HG03439 (cell line): ENCODE data around the gene OR2W1.

ENCODE experiments used
- ATAC-seq: cut with Tn5 transposase; IDR thresholded peaks from one replicate; pipeline ENCODE4 v1.9.1; 2021; ENCODE audit warnings: mild to moderate bottlenecking, moderate library complexity; ENCODE audit not compliant: unreplicated experiment

Gene OR2W1

DNA sequence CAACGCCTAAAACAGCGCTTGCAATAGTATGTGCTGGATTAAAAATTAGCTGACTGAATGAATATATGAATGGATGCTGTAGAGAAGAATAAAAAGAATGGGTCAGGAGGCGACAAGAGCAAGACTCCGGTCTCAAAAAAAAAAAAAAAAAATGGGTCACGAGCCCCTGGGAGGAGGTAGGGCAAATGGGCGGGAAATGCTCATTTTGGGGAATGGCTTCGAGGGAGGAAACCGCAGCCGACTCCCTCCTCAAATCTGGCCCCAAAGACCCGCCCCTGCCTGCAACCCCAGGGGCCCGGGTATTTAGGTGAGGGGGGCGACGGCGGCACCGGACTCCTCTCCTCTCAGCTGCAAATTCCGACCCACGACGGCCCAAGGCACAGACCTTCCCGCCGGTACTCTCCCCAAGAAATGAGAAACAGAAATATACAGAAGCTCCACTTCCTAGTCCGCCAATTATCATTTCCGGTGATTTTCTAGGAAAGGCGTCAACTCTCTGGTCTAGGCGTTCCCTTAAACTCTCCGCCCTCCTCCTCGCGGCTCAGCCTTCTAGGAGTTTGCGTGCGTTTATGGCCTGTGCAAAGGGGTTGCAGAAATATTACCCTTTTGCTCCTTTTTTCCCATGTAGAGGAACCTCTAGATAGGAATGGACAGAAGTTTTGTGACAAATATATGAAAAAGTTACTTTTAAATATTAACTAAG, 39.6 kb downstream of the OR2W1 start, which contains the start of gene ZNF311:
ZNF311 (minus strand) TSS at position 133 of the 703 bp plus-strand sequence. CDS start 1,361 bp downstream, outside the sequence.
- no peak for ATAC-seq

DNA sequence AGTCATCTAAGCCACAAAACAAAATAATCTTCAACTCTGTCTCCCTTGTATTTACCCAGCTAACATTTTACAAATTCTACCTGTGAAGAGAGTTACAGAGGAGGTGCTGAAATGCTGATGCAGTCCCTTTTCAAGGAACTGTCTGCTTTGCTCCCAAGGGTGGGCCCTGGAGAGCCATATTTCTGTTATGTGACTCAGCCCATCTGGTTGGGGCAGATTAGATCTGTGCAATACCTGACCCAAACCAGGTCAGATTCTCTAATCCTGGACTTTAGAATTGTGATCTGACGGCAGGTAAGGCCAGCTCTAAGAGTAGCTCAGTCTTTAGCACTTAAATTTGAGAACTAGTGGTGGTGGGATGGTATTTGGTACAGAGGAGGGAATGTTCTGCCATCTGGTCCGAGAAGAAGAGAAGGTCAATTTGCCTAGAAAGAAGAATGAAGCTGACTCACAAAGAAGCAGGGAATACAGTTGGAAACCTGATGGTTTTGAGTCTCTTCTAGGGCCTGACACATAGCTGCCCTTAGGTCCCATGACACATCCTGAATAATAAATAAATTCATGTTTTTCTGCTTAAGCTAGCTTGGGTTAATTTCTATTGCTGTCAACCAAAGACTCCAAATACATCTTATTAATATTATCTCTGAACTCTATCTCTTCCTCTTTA, 48.0 kb downstream of the OR2W1 start:
- no peak for ATAC-seq

DNA sequence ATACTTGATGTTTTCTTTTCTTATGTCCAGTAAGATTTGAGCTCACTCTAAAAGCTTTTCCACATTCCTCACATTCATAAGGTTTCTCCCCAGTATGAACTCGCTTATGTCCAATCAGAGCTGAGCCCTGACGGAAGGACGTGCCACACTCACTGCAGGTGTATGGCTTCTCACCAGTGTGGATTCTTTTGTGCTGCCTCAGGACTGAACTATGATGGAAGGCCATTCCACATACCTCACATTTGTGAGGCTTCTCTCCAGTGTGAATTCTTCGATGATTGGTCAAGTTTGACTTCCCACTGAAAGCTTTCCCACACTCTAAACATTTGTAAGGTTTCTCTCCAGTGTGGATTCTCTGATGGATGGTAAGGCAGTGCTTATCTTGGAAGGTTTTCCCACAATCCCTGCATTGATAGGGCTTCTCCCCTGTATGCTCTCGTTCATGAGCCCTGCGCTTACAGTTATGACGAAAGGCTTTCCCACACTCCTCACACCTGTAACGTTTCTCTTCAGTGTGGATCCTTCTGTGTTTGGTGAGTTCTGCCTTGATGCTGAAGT, 49.8 kb downstream of the OR2W1 start:
- no peak for ATAC-seq
